Cardiac fibroblast (primary cell): Measurements from ENCODE around the gene TARBP1.

ENCODE experiments used
- DNase-seq, 2 donors: peaks; one replicate each; pipeline versions ENCODE4 v3.0.0 to v3.0.0-alpha.2; 2010; ENCODE audit warnings: low read depth in 2 of 2
- H3K4me3 ChIP-seq, 2 donors: replicated peaks in 1 of 2; 1 replicate in 1 of 2; 2 replicates in 1 of 2; pipeline ENCODE4 v1.5.1; 2011; ENCODE audit warnings: low read depth in 2 of 2, low read length in 2 of 2, mild to moderate bottlenecking in 2 of 2, moderate library complexity in 1 of 2
- CTCF ChIP-seq: IDR thresholded peaks from one replicate; pipeline ENCODE4 v1.5.1; 2011; ENCODE audit warnings: low read depth, mild to moderate bottlenecking, low read length, inconsistent platforms

The TARBP1 gene

GRCh38 chr1:234460652-234461051 lies 18.3 kb downstream of the TARBP1 start:
- no peak overlapping the region for H3K4me3 ChIP-seq
- no peak for TF ChIP-seq CTCF
- DNase-seq = no peak

GRCh38 chr1:234458352-234459017 lies 20.5 kb downstream of the TARBP1 start:
- no peak for TF ChIP-seq CTCF
- DNase-seq = no peak
- no peak overlapping the region for H3K4me3 ChIP-seq

GRCh38 chr1:234454926-234455325 lies 24.1 kb downstream of the TARBP1 start:
- H3K4me3 ChIP-seq = no peak overlapping the region
- no peak for DNase-seq
- TF ChIP-seq CTCF = no peak

GRCh38 chr1:234452406-234452965 lies 26.5 kb downstream of the TARBP1 start:
- DNase-seq = no peak
- H3K4me3 ChIP-seq = no peak overlapping the region
- TF ChIP-seq CTCF = no peak

GRCh38 chr1:234440348-234440747 lies 38.6 kb downstream of the TARBP1 start:
- no peak overlapping the region for H3K4me3 ChIP-seq
- no peak for TF ChIP-seq CTCF
- DNase-seq = no peak

GRCh38 chr1:234438579-234438978 lies 40.4 kb downstream of the TARBP1 start:
- TF ChIP-seq CTCF = no peak
- DNase-seq = no peak
- no peak overlapping the region for H3K4me3 ChIP-seq
